Measurements from ENCODE around the gene RASIP1. TPM values are rescaled to one million over a fixed set of nuclear protein-coding genes. Genes with fewer than 3 reads are reported as not detected.
"Not testable (repeated sequence)": the region's sequence is repeated elsewhere in the genome, so short reads cannot be mapped to it uniquely, and the experiment has no call there.

Gene RASIP1
- total RNA-seq, 1 donor from 2014 or later, result 24.1 TPM

- peak; percentile 77 for DNase-seq
Observed at GRCh38 chr19:48735031-48735615, 5.3 kb downstream of the RASIP1 start.

GRCh38 chr19:48734625-48735024 lies 5.8 kb downstream of the RASIP1 start:
- no peak for DNase-seq

GRCh38 chr19:48731452-48731851 lies 9.0 kb downstream of the RASIP1 start:
- DNase-seq, result no peak

GRCh38 chr19:48728911-48729664 lies 11.3 kb downstream of the RASIP1 start:
- peak; percentile 18 for DNase-seq

- no peak for DNase-seq
Observed at GRCh38 chr19:48726556-48726955, 13.9 kb downstream of the RASIP1 start.

- DNase-seq, result peak; percentile 93
Observed at GRCh38 chr19:48724796-48725753, 15.3 kb downstream of the RASIP1 start.

- DNase-seq, result no peak
Observed at GRCh38 chr19:48722196-48722708, 18.2 kb downstream of the RASIP1 start.

- DNase-seq, result peak; percentile 100
Observed at GRCh38 chr19:48720613-48721296, 19.7 kb downstream of the RASIP1 start.

- DNase-seq, result no peak
Observed at GRCh38 chr19:48720251-48720612, 20.2 kb downstream of the RASIP1 start.

GRCh38 chr19:48719263-48720171 lies 20.9 kb downstream of the RASIP1 start, which contains the start of gene MAMSTR:
Gene MAMSTR, minus strand, starts transcription at chr19:48719725. Its CDS starts 694 bp downstream, at chr19:48719031.
- DNase-seq, result peak; percentile 94

- no peak for DNase-seq
Observed at GRCh38 chr19:48718711-48719231, 21.6 kb downstream of the RASIP1 start.

- not testable (repeated sequence) for DNase-seq
Observed at GRCh38 chr19:48718106-48718505, 22.3 kb downstream of the RASIP1 start.

GRCh38 chr19:48716562-48717291 lies 23.7 kb downstream of the RASIP1 start:
- peak; percentile 96 for DNase-seq

- no peak for DNase-seq
Observed at GRCh38 chr19:48715681-48716171, 24.7 kb downstream of the RASIP1 start.

- DNase-seq, result no peak
Observed at GRCh38 chr19:48714759-48715675, 25.4 kb downstream of the RASIP1 start.

- DNase-seq, result peak; percentile 100
Observed at GRCh38 chr19:48713864-48714755, 26.3 kb downstream of the RASIP1 start.

Measured in tongue (tissue), 2 donors.